Activated T-cell treated with anti-CD3 and anti-CD28 coated beads, Interleukin-2, amount 50 U/mL, for 1 hour (primary cell): Measurements from ENCODE around the gene PLCB4.

Source experiments
- DNase-seq: peaks from one replicate; pipeline ENCODE4 v3.0.0-alpha.2; 2020

Gene PLCB4

DNA sequence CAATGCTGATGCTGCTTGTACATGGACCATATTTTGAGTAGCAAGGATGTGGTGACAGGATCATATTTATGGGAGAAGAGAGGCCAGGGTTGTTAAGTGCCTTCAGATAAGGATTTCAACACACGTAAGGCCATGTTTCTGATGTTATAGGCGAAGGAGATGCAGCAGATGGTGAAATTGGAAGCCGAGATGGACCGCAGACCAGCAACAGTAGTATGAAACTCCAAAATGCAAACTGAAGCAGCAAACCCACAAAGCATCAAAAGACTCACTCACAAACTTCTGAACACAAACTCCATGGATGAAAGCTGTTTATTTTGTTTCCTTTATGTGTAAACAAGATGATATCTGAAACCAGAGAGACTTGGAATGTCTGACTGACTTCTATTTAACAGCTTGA, 409.9 kb downstream of the PLCB4 start:
- DNase-seq = no peak

DNA sequence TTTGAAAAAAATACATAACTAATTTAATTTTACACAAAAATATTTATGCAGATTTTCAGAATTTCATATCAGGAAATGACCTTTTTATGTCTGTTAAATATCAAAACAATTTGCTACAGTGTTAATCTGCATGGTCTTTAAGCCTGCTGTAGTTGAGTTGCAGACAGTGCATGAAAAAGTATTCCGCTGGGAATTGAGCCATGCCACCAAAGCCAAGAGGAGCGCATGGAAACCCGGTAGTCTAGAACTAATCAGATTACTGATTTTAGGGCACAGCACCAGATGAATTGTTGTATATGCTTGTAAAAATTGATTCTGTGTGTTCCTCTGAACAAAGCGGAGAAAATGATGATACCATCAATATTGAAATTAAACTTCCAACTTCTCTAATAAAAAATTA, 411.2 kb downstream of the PLCB4 start:
- DNase-seq = no peak

DNA sequence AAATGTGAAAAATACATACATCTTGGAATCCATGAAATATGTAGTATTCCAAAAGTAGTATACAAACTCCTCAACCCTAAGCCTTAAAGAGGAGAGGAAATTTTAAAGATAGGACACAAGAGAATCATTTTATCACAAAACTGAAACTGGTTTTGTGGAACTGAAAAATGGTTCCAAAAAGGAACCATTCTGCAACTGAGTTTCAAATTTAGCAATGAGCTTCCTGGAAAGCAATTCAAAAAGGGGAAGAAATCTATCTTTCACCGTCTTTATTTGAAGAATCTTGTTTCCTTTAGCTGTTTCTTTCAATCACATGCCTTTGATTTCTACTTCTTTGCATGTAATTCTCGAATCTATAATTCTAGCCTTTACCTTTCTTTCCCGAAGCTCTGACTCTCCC, 413.3 kb downstream of the PLCB4 start:
- DNase-seq = no peak

DNA sequence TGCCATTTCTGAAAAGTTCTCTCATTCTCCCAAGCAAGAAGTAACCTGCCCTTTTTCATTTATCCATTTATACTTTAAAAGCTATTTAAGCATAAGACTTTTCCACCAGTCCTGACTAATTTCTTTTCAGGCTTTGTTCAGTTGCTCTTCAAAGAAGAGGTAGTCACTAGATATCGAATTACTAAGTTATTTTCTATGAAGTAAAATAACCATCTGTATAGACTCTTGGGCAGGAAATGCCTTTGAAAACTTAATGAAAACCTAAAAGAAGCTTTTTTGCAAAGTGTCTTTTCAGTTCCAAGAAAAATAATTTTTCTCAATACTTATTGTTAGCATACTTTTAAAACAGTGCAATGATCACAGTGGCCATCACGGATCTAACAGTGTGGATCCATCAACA, 414.2 kb downstream of the PLCB4 start:
- DNase-seq = no peak

DNA sequence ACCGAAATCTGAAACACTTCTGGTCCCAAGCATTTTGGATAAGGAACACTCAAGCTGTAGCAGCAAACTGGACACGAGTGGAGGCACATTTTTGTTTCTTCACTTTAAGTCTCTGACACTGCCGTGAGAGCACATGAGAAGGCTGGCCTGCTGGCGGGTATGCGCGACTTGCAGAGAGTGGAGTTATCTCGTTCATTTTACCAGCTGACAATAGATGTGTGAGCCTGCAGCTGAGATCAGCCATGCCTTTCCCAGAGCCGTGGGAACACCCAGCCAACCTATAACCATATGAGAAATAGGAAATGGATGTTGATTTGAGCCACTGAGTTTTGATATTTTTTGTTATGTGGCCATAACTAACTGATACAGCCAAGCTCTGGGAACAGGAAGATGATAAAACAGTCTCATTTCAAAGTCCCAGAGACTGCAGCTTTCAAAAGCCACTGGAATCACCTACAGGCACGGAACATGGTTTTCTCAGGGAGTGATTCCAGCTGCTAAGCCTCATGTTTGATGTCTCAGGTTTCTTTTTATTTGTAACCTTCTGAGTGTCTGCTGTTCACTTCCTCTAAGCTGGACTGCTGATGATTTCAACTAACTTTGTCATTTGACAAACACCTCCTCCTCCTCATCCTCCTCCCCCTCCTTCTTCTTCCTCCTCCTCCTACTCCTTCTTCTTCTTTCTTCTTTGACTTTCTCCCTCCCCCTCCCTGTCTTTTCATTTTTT, 416.9 kb downstream of the PLCB4 start:
- no peak for DNase-seq

DNA sequence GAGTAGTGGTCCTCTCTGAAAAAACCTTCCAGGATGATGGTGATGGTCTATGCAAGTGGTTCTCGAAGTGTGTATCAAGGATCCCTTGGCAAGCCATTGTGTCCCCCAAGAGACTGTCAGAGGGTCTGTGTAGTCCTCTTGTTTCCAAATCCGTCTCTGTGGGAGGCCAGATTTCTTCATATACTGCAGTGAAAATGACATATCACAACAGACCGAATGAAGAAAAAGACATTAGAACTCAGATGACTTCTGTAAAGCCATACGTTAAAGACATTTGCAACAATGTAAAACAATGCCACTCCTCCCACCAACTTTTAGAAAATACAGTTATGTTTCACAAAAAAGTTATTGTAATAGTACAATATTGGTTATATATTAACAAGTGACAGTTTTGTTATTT, 418.3 kb downstream of the PLCB4 start:
- no peak for DNase-seq

DNA sequence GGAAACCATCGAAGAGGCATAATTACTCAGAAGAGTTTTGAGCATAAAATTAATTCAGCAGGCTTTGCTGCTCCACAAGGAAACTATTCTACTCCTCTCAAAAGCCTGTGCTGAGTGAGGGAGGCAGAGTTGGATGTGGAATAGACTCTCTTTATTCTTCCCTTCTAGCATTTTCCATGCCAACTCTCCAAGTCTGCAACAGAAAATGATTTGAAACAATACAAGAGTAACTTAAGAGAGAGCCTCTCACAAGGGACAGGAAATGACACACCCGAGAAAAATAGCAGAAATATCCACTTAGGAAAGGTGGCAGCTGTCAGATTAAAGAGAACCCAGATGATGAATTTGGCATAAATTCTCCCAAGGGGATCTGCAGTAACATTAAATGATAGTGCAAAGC, 419.2 kb downstream of the PLCB4 start:
- no peak for DNase-seq

DNA sequence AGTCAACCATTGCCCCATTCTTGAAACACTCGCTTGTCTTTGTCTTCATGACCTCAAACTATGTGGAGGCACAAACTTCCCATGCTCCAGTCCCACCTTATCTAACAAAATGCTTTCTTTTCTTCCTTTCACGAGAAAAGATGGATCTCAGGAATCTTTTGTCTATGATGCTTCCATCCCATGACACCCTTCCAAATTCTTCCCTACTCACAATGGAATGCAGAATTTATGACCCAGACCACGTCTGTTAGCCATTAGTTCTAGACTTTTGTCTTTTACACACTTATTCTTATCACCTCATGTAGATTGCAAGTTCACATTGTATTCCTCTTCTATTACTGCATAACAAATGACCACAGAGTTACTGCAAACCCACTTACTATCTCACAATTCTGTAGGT, 421.3 kb downstream of the PLCB4 start:
- DNase-seq = no peak

DNA sequence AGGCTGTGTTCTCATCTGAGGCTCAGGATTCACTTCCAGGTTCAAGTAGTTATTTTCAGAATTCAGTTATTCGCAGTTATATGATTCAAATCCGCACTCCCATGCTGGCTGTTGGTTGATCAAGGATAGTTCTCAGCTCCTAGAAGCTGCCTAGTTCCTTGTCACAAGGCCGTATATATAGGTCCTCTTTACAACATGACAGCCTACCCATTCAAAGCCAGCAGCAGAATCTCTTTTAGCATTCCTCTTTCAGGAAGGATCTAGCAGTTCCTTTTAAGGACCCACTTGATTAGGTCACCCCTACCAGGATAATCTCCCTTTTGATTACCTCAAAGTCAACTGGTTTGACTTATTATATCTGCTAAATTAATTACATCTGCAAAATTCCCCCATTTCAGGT, 421.7 kb downstream of the PLCB4 start:
- no peak for DNase-seq

DNA sequence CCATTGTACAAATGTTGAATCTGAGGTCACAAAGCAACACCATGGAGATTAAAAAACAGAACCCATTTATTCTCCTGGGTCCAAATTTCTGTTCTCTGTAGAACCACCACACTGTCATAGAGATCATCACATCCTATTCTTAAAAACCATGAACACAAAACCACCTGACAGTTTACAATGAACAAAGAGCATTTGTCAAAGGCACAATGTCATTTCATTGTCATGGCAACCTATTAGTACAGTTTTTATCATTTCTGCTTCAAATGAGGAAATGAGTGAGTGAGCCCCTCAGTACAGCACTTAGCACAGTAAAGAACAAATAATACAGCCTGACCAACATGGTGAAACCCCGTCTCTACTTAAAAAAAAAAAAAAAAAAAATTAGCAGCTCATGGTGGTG, 422.4 kb downstream of the PLCB4 start:
- DNase-seq = no peak

DNA sequence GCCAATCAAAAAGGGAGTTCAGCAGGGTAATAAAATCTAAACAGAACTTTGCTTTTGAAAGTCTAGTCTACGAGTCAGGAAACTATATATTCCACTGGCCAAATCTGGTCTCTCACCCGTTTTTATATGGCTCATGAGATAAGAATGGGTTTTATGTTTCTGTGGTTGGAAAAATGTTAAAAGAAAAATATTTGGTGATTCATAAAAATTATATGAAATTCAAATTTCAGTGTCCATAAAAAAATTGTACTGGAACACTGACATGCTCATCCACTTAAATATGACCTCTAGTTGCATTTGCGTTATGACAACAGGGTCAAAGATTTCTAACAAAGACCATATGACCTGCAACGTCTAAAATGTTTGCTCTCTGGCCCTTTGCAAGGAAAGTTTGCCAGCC, 423.2 kb downstream of the PLCB4 start:
- DNase-seq = no peak

DNA sequence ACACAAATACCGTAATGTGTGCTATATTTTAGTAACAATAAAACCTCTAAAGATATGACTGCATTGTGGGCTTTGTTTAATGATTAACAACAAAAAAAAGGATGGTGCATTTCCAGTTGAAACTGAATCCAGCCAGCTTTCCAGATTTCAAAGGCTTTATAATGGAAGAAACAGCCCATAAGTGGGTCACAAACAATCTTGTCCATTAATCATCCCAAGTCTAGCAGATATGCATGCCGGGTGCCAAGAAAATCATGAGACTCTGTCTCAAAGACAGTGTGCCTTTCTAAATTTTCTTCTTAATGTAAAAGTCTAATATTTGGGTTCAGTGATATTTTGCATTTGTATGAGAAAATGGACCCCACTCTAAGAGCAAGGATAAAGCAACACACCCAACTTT, 424.9 kb downstream of the PLCB4 start:
- DNase-seq = no peak

DNA sequence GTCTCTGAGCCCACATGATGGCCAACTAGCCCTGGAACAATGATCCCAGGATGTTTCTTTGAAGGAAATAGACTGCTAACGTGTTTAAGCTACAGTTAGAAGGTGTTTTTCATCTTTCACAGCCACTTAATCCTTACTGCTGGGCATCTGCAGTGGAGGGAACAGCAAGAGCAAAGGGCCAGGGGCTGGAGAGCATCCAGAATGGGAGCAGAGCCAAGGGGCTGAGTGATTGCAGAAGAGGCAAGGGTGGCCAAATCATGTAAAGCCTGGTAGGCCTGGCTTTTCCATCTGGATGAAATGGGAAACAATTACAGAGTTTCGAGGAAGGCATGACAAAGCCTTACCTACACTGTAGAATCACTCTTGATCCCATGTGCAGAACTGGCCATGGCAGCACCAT, 426.8 kb downstream of the PLCB4 start:
- DNase-seq = no peak

DNA sequence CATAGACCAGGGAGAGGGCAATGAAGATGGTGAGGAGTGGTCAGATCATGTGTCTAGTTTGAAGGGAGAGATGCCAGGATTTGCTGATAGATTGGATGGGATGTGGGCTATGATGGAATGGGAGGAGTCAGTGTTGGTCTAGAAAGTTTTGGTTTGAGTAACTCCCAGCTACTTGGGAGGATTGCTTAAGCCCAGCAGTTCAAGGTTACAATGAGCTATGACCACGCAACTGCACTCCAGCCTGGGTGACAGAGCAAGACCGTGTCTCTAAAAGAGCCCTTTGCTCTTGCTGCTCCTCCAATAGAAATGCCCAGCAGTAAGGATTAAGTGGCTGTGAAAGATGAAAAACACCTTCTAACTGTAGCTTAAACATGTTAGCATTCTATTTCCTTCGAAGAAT, 427.3 kb downstream of the PLCB4 start:
- DNase-seq = no peak

DNA sequence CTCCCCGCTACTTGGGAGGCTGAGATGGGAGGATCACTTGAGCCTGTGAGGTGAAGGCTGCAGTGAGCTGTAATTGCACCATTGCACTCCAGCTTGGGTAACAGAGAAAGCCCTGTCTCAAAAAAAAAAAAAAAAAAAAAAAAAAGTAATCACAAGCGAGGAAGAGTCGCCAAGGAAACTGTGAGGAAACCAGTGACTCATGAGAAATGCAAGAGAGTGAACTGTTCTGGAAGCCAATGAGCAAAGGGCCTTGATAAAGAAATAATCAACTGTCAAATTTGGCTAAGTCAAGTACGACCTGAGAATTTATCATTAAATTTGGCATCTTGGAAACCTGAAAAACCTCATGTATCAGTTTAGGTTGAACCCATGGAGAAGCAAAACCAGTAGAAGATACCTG, 429.4 kb downstream of the PLCB4 start:
- DNase-seq = no peak

DNA sequence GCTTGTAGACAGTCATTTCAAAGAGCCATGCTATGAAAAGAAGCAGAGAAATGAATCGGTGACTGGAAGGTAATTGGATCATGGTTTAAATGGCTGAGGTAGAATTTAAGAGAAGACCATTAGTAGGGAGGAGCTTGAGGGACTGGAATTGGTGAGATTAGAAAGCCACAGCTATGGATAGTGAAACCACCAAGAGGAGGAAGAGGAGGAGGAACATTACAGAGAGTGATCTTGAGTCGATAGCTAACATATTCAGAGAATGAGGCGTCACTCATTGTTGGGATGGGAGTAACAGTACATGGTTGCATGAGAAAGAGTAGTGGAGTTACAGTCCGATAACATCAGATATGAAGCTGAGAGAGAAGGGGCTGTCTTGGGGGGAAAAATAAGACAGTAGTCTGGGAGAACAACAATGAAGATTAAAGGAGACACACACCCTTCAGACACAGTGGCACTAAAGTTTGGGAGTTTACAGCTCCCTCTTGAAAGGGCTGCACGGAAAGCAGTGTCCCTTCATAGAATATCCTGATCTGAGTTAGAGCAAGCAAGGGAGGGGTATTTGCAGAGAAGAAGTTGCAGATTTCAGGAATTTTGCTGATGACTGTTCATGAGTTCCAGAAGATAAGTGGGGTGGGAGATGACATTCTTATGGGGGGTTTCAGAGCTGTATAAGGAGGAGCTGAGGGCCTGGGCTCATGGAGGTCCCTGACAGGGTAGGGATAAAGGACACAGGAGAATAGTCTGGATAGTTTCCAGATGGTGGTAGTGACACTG, 430.4 kb downstream of the PLCB4 start:
- DNase-seq = no peak

DNA sequence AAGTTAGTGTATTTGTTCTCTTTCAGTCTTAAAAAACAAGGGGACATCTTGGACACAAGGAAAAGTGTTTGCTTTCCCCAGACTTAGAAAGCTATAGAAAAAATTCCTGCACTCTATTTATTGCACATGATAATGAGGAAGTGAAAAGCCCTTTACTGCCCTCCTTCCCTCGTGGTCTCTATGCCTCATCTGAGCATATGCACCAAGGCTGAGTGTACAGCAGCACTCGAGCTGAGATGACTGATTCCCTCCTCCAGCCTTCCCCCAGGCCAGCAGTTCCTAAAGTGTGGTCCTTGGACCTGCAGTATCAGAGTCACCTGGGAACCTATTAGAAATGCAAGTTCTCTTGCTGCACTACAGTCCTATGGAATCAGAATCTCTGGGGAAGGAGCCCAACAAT, 431.2 kb downstream of the PLCB4 start:
- DNase-seq = no peak

DNA sequence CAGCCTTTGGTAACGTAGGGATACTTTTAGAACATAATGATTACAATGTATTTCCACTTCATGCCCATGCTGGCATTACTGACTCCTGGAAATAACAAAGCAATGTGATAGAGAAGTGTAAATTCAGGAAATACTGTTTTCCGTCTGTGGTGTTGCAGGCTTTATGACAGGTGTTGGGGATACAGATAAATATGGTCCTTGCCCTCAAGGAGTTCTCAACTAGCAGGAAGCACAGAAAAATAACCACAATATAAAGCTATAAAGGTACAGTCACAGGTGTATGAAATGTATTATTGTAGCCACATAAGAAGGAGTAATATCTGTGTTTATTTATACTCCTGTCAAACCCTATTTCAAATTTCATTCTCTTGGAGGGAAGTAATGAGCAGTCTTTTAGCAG, 432.6 kb downstream of the PLCB4 start:
- DNase-seq = no peak

DNA sequence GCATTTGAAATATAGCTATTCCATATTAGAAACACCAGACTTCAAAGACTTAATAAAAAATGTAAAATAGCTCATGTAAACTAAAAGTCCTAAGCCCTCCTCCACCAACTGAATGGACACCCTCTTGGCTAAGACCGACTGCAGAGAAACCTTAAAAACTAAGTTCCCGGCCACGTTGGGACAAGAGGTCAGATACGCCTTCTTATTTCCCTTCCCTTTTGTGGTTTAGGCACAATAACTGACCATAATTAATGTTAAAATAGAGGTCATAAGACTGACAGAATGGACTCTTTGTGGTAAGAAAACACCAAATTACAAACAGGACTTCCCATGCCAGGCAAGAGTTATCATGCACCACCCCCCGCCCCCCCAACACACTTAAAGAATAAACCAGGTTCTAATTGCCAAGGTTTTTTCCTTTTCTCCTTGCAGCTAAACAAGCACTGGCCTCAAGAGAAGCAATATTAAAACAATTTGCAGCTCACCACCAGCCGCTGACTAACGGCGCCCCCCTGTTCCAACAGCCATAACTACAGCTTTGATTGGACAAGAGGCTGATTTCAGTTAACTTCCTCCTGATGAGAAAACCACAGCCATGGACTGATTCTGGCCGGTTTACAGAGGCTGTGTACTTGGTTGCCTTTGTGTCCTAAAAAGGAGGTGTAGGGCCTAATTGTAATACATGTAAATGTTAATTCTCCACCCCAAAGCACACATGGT, 434.8 kb downstream of the PLCB4 start:
- no peak for DNase-seq

DNA sequence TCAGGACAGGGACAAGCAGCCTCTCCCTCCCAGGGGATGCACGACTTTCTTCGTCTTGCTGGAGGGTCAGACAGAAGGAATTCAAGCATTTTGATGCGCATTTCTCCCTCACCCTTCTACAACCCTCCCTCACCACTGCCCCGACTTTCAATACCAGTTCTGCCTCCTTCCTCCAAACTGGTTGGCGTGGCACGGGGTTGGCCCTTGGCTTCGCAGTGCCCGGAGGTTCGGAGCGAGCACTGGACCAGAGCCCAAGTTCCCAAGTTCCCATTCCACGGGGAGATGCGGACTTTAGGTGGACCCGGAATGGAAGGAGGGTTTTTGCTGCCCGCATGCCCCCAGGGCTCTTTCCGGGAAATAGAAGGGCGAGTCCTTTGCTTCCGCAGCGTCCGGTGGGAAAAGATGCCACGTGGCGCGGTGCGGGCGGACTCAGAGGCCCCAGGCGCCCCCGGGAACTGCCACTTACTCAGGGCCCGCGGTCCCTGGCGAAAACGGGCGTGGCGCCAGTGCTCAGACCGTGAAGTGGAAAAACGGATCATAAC, 437.5 kb downstream of the PLCB4 start:
- no peak for DNase-seq

DNA sequence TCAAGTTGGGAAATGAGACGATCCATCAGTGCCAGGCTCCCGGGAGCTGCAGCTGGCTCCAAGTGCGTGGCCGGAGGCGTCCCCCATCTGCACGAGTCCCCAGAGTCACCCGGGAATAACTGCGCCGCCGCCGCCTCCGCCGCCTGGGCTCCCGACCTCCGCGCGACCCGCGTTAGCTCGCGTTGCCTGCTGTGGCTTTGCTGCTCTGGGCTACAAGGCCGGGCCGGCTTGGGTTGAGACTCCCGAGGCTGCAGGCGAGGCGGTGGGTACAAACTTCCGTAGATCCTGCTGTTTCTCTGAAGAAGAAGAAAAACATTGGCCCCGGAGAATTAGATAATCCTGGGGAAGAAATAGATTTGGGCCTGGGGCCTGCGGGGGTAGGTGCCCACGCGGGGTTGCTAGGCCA, 438.1 kb downstream of the PLCB4 start:
- no peak for DNase-seq

DNA sequence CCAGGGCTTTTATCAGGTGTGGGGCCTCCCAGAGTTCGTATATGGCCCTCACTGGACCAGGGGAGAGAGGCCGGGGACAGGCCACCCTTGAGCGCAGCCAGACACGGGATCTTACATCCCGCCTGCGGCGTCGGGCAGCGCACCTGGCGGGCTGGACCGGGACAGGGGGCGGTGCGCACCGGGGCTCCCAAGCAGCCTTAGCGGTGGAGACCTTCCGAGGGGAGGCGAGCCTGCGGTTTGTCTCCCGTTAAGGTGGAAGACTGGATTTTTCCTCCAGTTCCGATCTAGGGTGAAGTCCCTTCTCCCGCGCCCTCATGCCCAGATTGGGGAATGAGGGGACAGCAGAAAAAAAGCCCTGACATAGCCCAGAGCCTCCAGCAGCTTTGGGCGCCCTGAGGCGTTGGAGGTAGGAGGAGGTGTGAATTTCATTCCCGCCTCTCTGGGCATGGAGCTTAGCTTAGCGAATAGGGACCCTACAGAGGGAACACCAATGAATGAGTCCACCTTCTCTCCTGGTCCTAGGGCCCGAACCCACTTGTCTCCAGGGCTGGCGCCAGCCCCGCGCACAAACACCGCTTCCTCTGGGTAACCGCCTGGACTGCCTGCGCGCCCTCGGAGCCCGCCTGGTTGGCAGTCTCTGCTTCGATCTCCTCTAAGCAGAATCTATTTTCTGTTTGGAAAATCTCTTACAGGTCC, 438.8 kb downstream of the PLCB4 start:
- DNase-seq = no peak

DNA sequence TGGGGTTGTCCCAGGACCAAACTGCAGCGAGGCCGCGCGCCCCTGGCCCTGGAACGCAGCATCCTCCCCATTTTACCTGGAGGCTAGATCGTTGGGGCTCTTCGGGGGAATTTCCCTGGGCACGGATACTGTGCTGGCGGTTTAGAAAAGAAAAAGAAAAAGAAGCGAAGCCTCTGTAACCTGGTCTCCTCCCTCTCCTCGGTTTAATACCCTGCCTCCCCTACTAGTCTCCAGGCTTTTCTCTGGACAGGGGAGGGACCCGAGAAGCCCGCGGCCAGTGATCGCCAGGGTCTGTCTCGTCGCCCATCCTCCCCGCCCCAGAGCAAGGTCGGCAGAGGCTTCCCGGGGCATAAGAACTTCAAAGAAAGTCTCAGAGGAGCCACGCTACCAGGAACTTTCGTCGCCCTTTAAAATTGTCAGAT, 439.4 kb downstream of the PLCB4 start:
- DNase-seq = no peak
